ENCODE results near the gene NUBP2.

GRCh38 chr16:1771188-1771863 is 11.4 kb upstream of the NUBP2 start, which contains the start of gene NME3:
- TF ChIP-seq POLR2A (IDR thresholded peaks at IDR 0.05) (no peak), CTCF (IDR thresholded peaks at IDR 0.05) (no peak)
